Calu3 (cell line): ENCODE measurements around the gene GABPB2. TPM values are rescaled to one million over a fixed set of nuclear protein-coding genes. Genes with fewer than 3 reads are reported as not detected.
A peak's percentile ranks its signal among the peaks of the same experiment; 100 is the strongest.

Source experiments
- BruUV-seq: library from RNA; stranded (reverse); fragments of 400-500 nt; replicated peaks from 2 replicates; lab custom pipeline; 2021; lab: Mats Ljungman, UMichigan
- CTCF ChIA-PET: fragments of 300-600 bp; sonication (Branson Sonifier 250); formaldehyde crosslinking; loops from one replicate; lab custom pipeline; 2022; ENCODE audit warnings: antibody characterized with exemption; lab: Charles Lee
- DNase-seq: peaks from one replicate; pipeline ENCODE4 v3.0.0; 2022
- H3K27ac Mint-ChIP-seq: one replicate; pipeline ENCODE4 v1.8.0; 2022; ENCODE audit warnings: mixed read lengths; ENCODE audit not compliant: unreplicated experiment
- H3K27me3 Mint-ChIP-seq: one replicate; pipeline ENCODE4 v1.8.0; 2022; ENCODE audit warnings: mixed read lengths; ENCODE audit not compliant: unreplicated experiment
- H3K36me3 Mint-ChIP-seq: one replicate; pipeline ENCODE4 v1.8.0; 2022; ENCODE audit warnings: mild to moderate bottlenecking, moderate library complexity, mixed read lengths; ENCODE audit not compliant: insufficient read depth, unreplicated experiment
- H3K4me1 Mint-ChIP-seq: one replicate; pipeline ENCODE4 v1.8.0; 2022; ENCODE audit warnings: mild to moderate bottlenecking, low read depth, mixed read lengths; ENCODE audit not compliant: unreplicated experiment
- H3K4me3 Mint-ChIP-seq: one replicate; pipeline ENCODE4 v1.8.0; 2022; ENCODE audit warnings: mild to moderate bottlenecking, low read depth, moderate library complexity, mixed read lengths; ENCODE audit not compliant: unreplicated experiment
- H3K9me3 Mint-ChIP-seq: one replicate; pipeline ENCODE4 v1.8.0; 2022; ENCODE audit warnings: low read depth, mixed read lengths; ENCODE audit not compliant: unreplicated experiment
- CTCF ChIP-seq: fragments of 200-600 bp; IDR thresholded peaks from one replicate; pipeline ENCODE4 v1.8.0; 2022; ENCODE audit warnings: antibody characterized with exemption; ENCODE audit not compliant: unreplicated experiment
- intact Hi-C: fragments of 100-400 bp; cut with micrococcal nuclease; formaldehyde crosslinking; loops from one replicate; pipeline ENCODE4 v1.10.0; 2022; ENCODE audit not compliant: unreplicated experiment
- total RNA-seq: library from RNA; stranded (reverse); gene quantifications from 2 replicates; pipeline ENCODE4 v1.2.3, GENCODE V29; 2022

Gene GABPB2
- total RNA-seq, 1 experiment from 2014 or later, result 10.9 TPM

GRCh38 chr1:151049458-151049857 lies 21.1 kb upstream of the GABPB2 start:
- Mint-ChIP-seq H3K36me3 (peaks cover 66% of the 10 kb centered on the region), H3K4me3 (no peak overlapping the region), H3K9me3 (no peaks in the 10 kb centered on the region), H3K27me3 (no peaks in the 10 kb centered on the region), H3K4me1 (peaks cover under 1% of the 10 kb centered on the region), H3K27ac (no peak overlapping the region)
- BruUV-seq, result no TSS peak
- no peak for TF ChIP-seq CTCF
- intact Hi-C loops, result no loop called here
- CTCF ChIA-PET, result no interaction called here
- no peak for DNase-seq

GRCh38 chr1:151050051-151050688 lies 20.4 kb upstream of the GABPB2 start:
- BruUV-seq, result no TSS peak
- H3K4me3 Mint-ChIP-seq, result no peak overlapping the region
- no peak for TF ChIP-seq CTCF
- H3K27ac Mint-ChIP-seq, result no peak overlapping the region
- no peak for DNase-seq
- CTCF ChIA-PET, result interaction anchor here (0.5 kb wide), 1 partner anchor 17 kb away, joined by 4 read pairs; no protein-coding TSS in a partner anchor
- H3K4me1 Mint-ChIP-seq, result peaks cover 8% of the 10 kb centered on the region
- H3K9me3 Mint-ChIP-seq, result no peaks in the 10 kb centered on the region
- H3K36me3 Mint-ChIP-seq, result peaks cover 72% of the 10 kb centered on the region
- intact Hi-C loops, result no loop called here
- no peaks in the 10 kb centered on the region for H3K27me3 Mint-ChIP-seq

- no TSS peak for BruUV-seq
- CTCF ChIA-PET, result no interaction called here
Observed at GRCh38 chr1:151051356-151052009, 19.1 kb upstream of the GABPB2 start.

GRCh38 chr1:151054971-151055547 lies 15.5 kb upstream of the GABPB2 start:
- CTCF ChIA-PET, result no interaction called here
- Mint-ChIP-seq H3K27me3 (no peaks in the 10 kb centered on the region), H3K36me3 (peaks cover 91% of the 10 kb centered on the region), H3K27ac (peak overlapping the region; percentile 14), H3K4me3 (no peak overlapping the region), H3K4me1 (peaks cover 46% of the 10 kb centered on the region), H3K9me3 (no peaks in the 10 kb centered on the region)
- DNase-seq, result no peak
- BruUV-seq, result no TSS peak
- TF ChIP-seq CTCF, result no peak
- intact Hi-C loops, result no loop called here

More at GRCh38 chr1:151051356-151052009, 19.1 kb upstream of the GABPB2 start:
- no peak for TF ChIP-seq CTCF
- DNase-seq, result no peak
- Mint-ChIP-seq H3K4me3 (no peak overlapping the region), H3K9me3 (no peaks in the 10 kb centered on the region), H3K27me3 (no peaks in the 10 kb centered on the region), H3K36me3 (peaks cover 80% of the 10 kb centered on the region), H3K4me1 (peaks cover 21% of the 10 kb centered on the region), H3K27ac (no peak overlapping the region)
- intact Hi-C loops, result no loop called here
